Karpas-422 (cell line): ENCODE data around the gene GFPT2. TPM values are rescaled to one million over a fixed set of nuclear protein-coding genes. Genes with fewer than 3 reads are reported as not detected.

Source experiments
- DNase-seq: peaks from one replicate; pipeline ENCODE4 v3.0.0-alpha.2; 2015
- H2AFZ ChIP-seq: fragments of 200-600 bp; sonication (generic); 2 replicates; pipeline ENCODE4 v1.6.1; 2014; ENCODE audit warnings: antibody characterized with exemption, low read length, mixed read lengths
- H3K27ac ChIP-seq: fragments of 200-600 bp; sonication (generic); 2 replicates; pipeline ENCODE4 v1.5.1; 2014; ENCODE audit warnings: mild to moderate bottlenecking, low read length, moderate library complexity
- H3K27me3 ChIP-seq: fragments of 200-600 bp; sonication (generic); 2 replicates; pipeline ENCODE4 v1.6.1; 2014; ENCODE audit warnings: low read length, mixed read lengths
- H3K36me3 ChIP-seq: fragments of 200-600 bp; sonication (generic); 2 replicates; pipeline ENCODE4 v1.6.1; 2014; ENCODE audit warnings: low read length, mixed read lengths; ENCODE audit not compliant: insufficient read depth
- H3K4me1 ChIP-seq: fragments of 200-600 bp; sonication (generic); 2 replicates; pipeline ENCODE4 v1.6.1; 2014; ENCODE audit warnings: mild to moderate bottlenecking, low read length, mixed read lengths
- H3K4me2 ChIP-seq: fragments of 200-600 bp; sonication (generic); 2 replicates; pipeline ENCODE4 v1.6.1; 2014; ENCODE audit warnings: low read length, low read depth, mild to moderate bottlenecking; ENCODE audit not compliant: poor library complexity, severe bottlenecking
- H3K4me3 ChIP-seq: fragments of 200-600 bp; sonication (generic); 2 replicates; pipeline ENCODE4 v1.5.1; 2014; ENCODE audit warnings: mild to moderate bottlenecking, antibody characterized with exemption, low read length, mixed read lengths
- H3K79me2 ChIP-seq: fragments of 200-600 bp; sonication (generic); 2 replicates; pipeline ENCODE4 v1.6.1; 2014; ENCODE audit warnings: mild to moderate bottlenecking, low read length, mixed read lengths
- H3K9ac ChIP-seq: fragments of 200-600 bp; sonication (generic); 2 replicates; pipeline ENCODE4 v1.6.0; 2014; ENCODE audit warnings: low read length
- H3K9me2 ChIP-seq: fragments of 200-600 bp; sonication (generic), shearing (Covaris generic); replicated peaks from 2 replicates; pipeline ENCODE4 v1.6.0; 2014; ENCODE audit warnings: mild to moderate bottlenecking, low read length, moderate library complexity; ENCODE audit not compliant: insufficient read depth
- H3K9me3 ChIP-seq: fragments of 300-700, 200-600 bp; sonication (generic); 2 replicates; pipeline ENCODE4 v1.6.1; 2014; ENCODE audit warnings: low read length, mixed read lengths
- H4K20me1 ChIP-seq: fragments of 200-600 bp; sonication (generic); 2 replicates; pipeline ENCODE4 v1.6.1; 2014; ENCODE audit warnings: mild to moderate bottlenecking, antibody characterized with exemption, low read length, low read depth; ENCODE audit not compliant: insufficient read depth
- total RNA-seq: library from RNA; depleted of rRNA; stranded (reverse); fragments of >200 nt; shearing (Covaris generic); gene quantifications from 2 replicates; pipeline ENCODE4 v1.2.3, GENCODE V29; 2014; ENCODE audit warnings: low replicate concordance; rRNA removed

The GFPT2 gene
- 11.7 TPM in 1 of 2 replicates, not detected in the other for total RNA-seq

GRCh38 chr5:180353048-180353979 lies at the start of gene GFPT2:
Gene GFPT2 (minus strand): TSS chr5:180353336. CDS start chr5:180353217, 119 bp downstream.
- no peaks in the 10 kb centered on the region for H4K20me1 ChIP-seq
- H3K9ac ChIP-seq = no peak within 1 kb of the TSS
- H3K9me2 ChIP-seq = no peaks in the 10 kb centered on the region
- H3K4me3 ChIP-seq = no peak within 1 kb of the TSS
- H3K9me3 ChIP-seq = no peaks in the 10 kb centered on the region
- no peak within 1 kb of the TSS for H2AFZ ChIP-seq
- no peak for DNase-seq
- H3K27me3 ChIP-seq = no peaks in the 10 kb centered on the region
- H3K79me2 ChIP-seq = no peaks in the 10 kb centered on the region
- no peaks in the 10 kb centered on the region for H3K4me1 ChIP-seq
- no peaks in the 10 kb centered on the region for H3K36me3 ChIP-seq
- no peak within 1 kb of the TSS for H3K27ac ChIP-seq
- no peak within 1 kb of the TSS for H3K4me2 ChIP-seq

- no peaks in the 10 kb centered on the region for H3K4me1 ChIP-seq
- no peak overlapping the region for H3K4me2 ChIP-seq
- H3K27me3 ChIP-seq = no peaks in the 10 kb centered on the region
- H3K9me2 ChIP-seq = no peaks in the 10 kb centered on the region
- H3K79me2 ChIP-seq = no peaks in the 10 kb centered on the region
- no peaks in the 10 kb centered on the region for H3K9me3 ChIP-seq
- no peak overlapping the region for H3K4me3 ChIP-seq
- no peaks in the 10 kb centered on the region for H3K36me3 ChIP-seq
- no peak for DNase-seq
- no peak overlapping the region for H3K27ac ChIP-seq
- H2AFZ ChIP-seq = no peak overlapping the region
- no peaks in the 10 kb centered on the region for H4K20me1 ChIP-seq
- no peak overlapping the region for H3K9ac ChIP-seq
Measured at GRCh38 chr5:180402716-180403115, 49.6 kb upstream of the GFPT2 start.

GRCh38 chr5:180401229-180401907 lies 48.2 kb upstream of the GFPT2 start:
- no peaks in the 10 kb centered on the region for H3K9me3 ChIP-seq
- no peak for DNase-seq
- H4K20me1 ChIP-seq = no peaks in the 10 kb centered on the region
- no peaks in the 10 kb centered on the region for H3K27me3 ChIP-seq
- H3K4me3 ChIP-seq = no peak overlapping the region
- H3K79me2 ChIP-seq = no peaks in the 10 kb centered on the region
- no peaks in the 10 kb centered on the region for H3K9me2 ChIP-seq
- no peak overlapping the region for H3K27ac ChIP-seq
- no peak overlapping the region for H3K4me2 ChIP-seq
- no peak overlapping the region for H3K9ac ChIP-seq
- no peak overlapping the region for H2AFZ ChIP-seq
- H3K4me1 ChIP-seq = no peaks in the 10 kb centered on the region
- no peaks in the 10 kb centered on the region for H3K36me3 ChIP-seq

GRCh38 chr5:180400416-180400815 lies 47.3 kb upstream of the GFPT2 start:
- Histone ChIP-seq H3K4me3 (no peak overlapping the region), H3K9me3 (no peaks in the 10 kb centered on the region), H3K36me3 (no peaks in the 10 kb centered on the region), H3K9ac (no peak overlapping the region), H2AFZ (no peak overlapping the region), H3K4me1 (no peaks in the 10 kb centered on the region), H3K27me3 (no peaks in the 10 kb centered on the region), H3K4me2 (no peak overlapping the region), H3K27ac (no peak overlapping the region), H3K79me2 (no peaks in the 10 kb centered on the region), H3K9me2 (no peaks in the 10 kb centered on the region), H4K20me1 (no peaks in the 10 kb centered on the region)
- DNase-seq = no peak

GRCh38 chr5:180399401-180400215 lies 46.5 kb upstream of the GFPT2 start:
- no peak for DNase-seq
- Histone ChIP-seq H3K27me3 (no peaks in the 10 kb centered on the region), H3K27ac (no peak overlapping the region), H4K20me1 (no peaks in the 10 kb centered on the region), H3K9me2 (no peaks in the 10 kb centered on the region), H2AFZ (no peak overlapping the region), H3K79me2 (no peaks in the 10 kb centered on the region), H3K9ac (no peak overlapping the region), H3K36me3 (no peaks in the 10 kb centered on the region), H3K9me3 (no peaks in the 10 kb centered on the region), H3K4me2 (no peak overlapping the region), H3K4me1 (no peaks in the 10 kb centered on the region), H3K4me3 (no peak overlapping the region)

- Histone ChIP-seq H3K4me1 (no peaks in the 10 kb centered on the region), H3K9ac (no peak overlapping the region), H3K9me2 (no peaks in the 10 kb centered on the region), H3K4me3 (no peak overlapping the region), H3K79me2 (no peaks in the 10 kb centered on the region), H3K27ac (no peak overlapping the region), H3K27me3 (no peaks in the 10 kb centered on the region), H3K4me2 (no peak overlapping the region), H3K9me3 (no peaks in the 10 kb centered on the region), H2AFZ (no peak overlapping the region), H4K20me1 (no peaks in the 10 kb centered on the region), H3K36me3 (no peaks in the 10 kb centered on the region)
- no peak for DNase-seq
Measured at GRCh38 chr5:180396926-180397325, 43.8 kb upstream of the GFPT2 start.

- no peak overlapping the region for H3K4me3 ChIP-seq
- H3K4me2 ChIP-seq = no peak overlapping the region
- H3K27me3 ChIP-seq = no peaks in the 10 kb centered on the region
- H3K9ac ChIP-seq = no peak overlapping the region
- DNase-seq = no peak
- H3K4me1 ChIP-seq = no peaks in the 10 kb centered on the region
- no peak overlapping the region for H2AFZ ChIP-seq
- H3K9me3 ChIP-seq = no peaks in the 10 kb centered on the region
- H3K79me2 ChIP-seq = no peaks in the 10 kb centered on the region
- no peaks in the 10 kb centered on the region for H3K9me2 ChIP-seq
- no peak overlapping the region for H3K27ac ChIP-seq
- no peaks in the 10 kb centered on the region for H4K20me1 ChIP-seq
- no peaks in the 10 kb centered on the region for H3K36me3 ChIP-seq
Measured at GRCh38 chr5:180395540-180396274, 42.6 kb upstream of the GFPT2 start.
